Muscle of back (tissue), 11 donors: ENCODE measurements around the gene RADIL. TPM values are rescaled to one million over a fixed set of nuclear protein-coding genes. Genes with fewer than 3 reads are reported as not detected.

Experiments
- DNase-seq, 3 donors: peaks; one replicate each; pipeline versions ENCODE4 v3.0.0 to v3.0.0-alpha.2; 2013
- polyA plus RNA-seq, 10 donors: library from polyadenylated mRNA; unstranded; fragments of 120-200 nt; gene quantifications; one replicate each; pipeline ENCODE4 v1.2.1, GENCODE V29; 2013; ENCODE audit not compliant: insufficient read length in 10 of 10

The RADIL gene
- polyA plus RNA-seq, 10 donors = 2.9 to 6.0 (median 3.7) TPM

GRCh38 chr7:4775848-4776623 lies 107.5 kb downstream of the RADIL start:
- no peak for DNase-seq

GRCh38 chr7:4775250-4775847 lies 108.2 kb downstream of the RADIL start, which contains the start of gene AP5Z1:
Gene AP5Z1 (plus strand): TSS chr7:4775623. CDS start chr7:4775716, 93 bp downstream.
- DNase-seq = peak; percentile 96 to 99 (median 98)

GRCh38 chr7:4774658-4775249 lies 108.8 kb downstream of the RADIL start:
- peak in 1 of 3 donors; percentile 69 for DNase-seq

DNA sequence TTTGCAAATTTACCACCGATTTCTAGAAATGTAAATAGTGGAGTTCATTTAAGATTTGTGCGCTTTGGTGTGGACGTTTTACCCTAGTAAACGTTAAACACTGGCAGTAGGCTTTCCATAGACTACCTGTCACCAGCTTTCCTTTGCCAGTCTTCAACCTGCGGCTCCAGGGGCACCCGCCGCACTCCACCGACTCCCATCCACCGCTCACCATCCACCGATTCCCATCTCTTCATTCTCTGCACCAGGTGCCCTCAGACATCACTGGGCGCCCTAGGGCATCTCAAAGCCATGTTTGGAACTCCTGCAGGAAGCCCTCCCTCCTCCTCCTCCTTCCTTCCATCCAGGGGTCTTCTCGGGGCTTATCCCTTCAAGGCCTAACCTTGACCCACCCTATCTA lies 109.5 kb downstream of the RADIL start:
- no peak for DNase-seq

GRCh38 chr7:4772306-4772705 lies 111.2 kb downstream of the RADIL start:
- DNase-seq = no peak

- DNase-seq = no peak
These were observed 111.8 kb downstream of the RADIL start for GRCh38 chr7:4771737-4772136.

DNA sequence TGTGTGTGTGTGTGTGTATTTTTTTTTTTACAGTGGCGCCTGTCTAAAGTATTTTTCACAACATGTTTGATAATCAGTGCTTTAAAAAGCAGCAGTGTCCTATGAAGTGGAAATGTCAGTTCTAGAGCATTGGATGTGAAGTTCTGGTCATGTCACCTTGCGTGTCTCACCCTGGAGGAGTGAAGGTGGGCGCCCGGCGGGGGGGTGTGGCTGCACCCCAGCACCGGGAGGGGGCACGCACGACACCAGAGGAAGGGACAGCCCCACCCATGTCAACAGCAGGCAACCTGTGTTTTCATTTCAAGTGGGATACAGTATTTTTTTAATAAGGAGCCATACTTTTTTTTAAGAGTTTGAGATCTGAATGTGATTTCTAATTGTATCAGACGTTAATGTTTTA lies 112.6 kb downstream of the RADIL start:
- DNase-seq = no peak

GRCh38 chr7:4769761-4770160 lies 113.8 kb downstream of the RADIL start:
- DNase-seq = no peak

- no peak for DNase-seq
These were observed 114.6 kb downstream of the RADIL start for GRCh38 chr7:4768597-4769569.

DNA sequence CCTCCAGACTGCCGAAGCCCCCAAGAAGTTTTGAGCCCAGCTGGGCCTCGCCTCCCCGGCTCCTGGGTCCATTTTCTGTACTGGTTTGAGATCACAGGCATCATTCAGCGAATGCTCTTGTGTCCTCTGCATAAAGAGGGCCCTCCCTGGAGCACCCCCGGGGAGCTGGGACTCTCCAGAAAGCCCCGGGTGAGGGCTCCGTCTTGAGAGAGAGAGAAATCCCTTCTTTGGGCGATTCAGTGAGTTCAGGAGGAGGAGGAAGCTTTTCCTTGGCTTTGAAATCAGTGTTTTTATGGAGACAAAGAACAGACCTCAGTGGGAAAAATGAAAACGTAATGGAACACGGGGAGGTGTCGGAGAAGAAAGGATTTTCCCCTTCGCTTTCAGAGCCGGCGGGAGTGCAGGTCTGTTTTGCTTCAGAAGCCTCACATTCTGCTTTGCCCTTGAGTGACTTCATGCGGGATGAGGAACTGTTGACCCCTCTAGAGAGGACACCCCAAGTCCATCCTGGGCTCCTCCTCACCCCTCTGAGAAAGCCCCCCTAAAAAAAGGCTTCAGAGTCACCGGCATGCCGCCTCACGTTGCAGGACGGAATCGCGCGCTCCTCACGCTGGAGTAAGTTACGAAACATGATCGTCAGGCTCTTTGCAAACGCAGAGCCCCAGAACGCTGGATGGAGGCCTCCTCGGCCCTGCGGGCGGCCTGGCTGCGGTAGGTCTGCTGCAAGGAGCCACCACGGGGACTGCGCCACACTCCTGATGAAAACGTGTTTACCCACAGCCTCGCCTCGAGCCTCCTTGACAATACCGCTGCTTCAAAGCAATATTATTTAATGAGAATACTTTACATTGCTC lies 116.6 kb downstream of the RADIL start:
- DNase-seq = no peak

GRCh38 chr7:4765776-4766490 lies 117.6 kb downstream of the RADIL start:
- no peak for DNase-seq

GRCh38 chr7:4764402-4765007 lies 119.0 kb downstream of the RADIL start:
- no peak for DNase-seq

DNA sequence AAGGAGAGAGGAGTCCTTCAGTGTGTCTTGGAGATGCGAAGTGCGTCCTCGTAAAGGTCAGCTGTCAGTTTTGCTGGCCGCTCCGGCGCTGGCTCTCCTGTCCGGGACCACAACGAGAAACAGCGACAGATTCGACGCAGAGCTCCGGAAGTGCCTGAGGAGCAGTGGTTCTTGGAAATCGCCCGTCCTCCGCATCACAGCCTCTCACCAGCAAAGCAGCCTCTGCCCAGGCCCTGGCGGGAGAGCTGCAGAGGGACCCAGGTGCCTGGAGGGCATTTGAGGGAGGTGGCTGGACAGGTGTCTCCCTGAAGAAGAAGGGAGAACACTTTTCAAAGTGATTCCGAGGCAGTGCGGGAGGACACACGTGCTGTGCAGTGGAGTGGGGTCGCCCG lies 119.7 kb downstream of the RADIL start:
- no peak for DNase-seq

- no peak for DNase-seq
These were observed 120.3 kb downstream of the RADIL start for GRCh38 chr7:4763091-4763793.

- DNase-seq = no peak
These were observed 121.1 kb downstream of the RADIL start for GRCh38 chr7:4762121-4763055.

DNA sequence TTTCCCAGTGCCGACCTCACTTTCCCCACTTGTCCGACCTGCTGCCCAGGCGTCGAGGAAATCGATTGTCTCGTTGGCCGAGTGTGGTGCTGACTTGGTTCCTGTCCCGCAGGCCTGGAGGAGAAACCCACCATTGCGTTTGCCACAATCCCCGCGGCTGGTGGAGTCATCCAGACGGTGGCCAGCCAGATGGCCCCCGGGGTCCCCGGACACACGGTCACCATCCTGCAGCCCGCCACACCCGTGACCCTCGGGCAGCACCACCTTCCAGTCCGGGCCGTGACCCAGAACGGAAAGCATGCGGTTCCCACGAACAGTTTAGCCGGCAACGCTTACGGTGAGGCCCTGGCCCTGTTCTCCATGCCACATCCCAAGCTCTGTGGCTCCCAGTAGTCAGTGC lies 122.6 kb downstream of the RADIL start:
- DNase-seq = no peak

- no peak for DNase-seq
These were observed 124.3 kb downstream of the RADIL start for GRCh38 chr7:4759211-4759610.

DNA sequence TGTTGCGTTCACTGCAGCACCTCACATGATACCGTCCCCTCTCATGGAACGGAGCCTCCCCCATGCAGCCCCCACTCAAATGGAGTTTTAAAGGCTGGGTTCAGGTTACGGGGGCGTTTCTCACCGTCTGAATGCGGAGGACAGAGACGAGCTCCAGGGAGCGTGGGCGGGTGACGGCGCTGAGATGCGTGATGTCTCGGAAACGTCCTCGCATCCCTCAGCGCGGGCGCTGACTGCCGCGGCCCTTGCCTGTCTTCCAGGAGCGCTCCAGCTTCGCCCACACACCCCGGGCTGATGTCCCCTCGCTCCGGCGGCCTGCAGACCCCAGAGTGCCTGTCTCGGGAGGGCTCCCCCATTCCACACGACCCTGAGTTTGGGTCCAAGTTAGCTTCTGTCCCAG lies 124.7 kb downstream of the RADIL start:
- no peak for DNase-seq
